Mesendoderm (in vitro differentiated cells): ENCODE data around the gene FAM117A.

Experiments used
- DNase-seq: peaks from one replicate; pipeline ENCODE4 v3.0.0; 2013
- H2AK5ac ChIP-seq: 2 replicates; pipeline ENCODE4 v1.6.1; 2013; ENCODE audit warnings: low read length, inconsistent platforms
- H2BK120ac ChIP-seq: 2 replicates; pipeline ENCODE4 v1.6.1; 2013; ENCODE audit warnings: low read depth, mild to moderate bottlenecking, low read length, moderate library complexity, mixed read lengths
- H2BK15ac ChIP-seq: replicated peaks from 2 replicates; pipeline ENCODE4 v1.6.1; 2013; ENCODE audit warnings: low read depth, mild to moderate bottlenecking, moderate library complexity
- H2BK5ac ChIP-seq: 2 replicates; pipeline ENCODE4 v1.6.1; 2013; ENCODE audit warnings: low read length, inconsistent platforms
- H3K18ac ChIP-seq: 2 replicates; pipeline ENCODE4 v1.6.1; 2013; ENCODE audit warnings: mild to moderate bottlenecking, low read length, mixed read lengths
- H3K23ac ChIP-seq: one replicate; pipeline ENCODE4 v1.6.1; 2013; ENCODE audit warnings: low read length
- H3K27ac ChIP-seq: 2 replicates; pipeline ENCODE4 v1.5.1; 2013; ENCODE audit warnings: low read depth, mild to moderate bottlenecking, inconsistent platforms, low read length, moderate library complexity
- H3K27me3 ChIP-seq: 2 replicates; pipeline ENCODE4 v1.6.1; 2013; ENCODE audit warnings: low read length, control low read depth, mild to moderate bottlenecking, inconsistent platforms; ENCODE audit not compliant: insufficient read depth, poor library complexity
- H3K36me3 ChIP-seq: 2 replicates; pipeline ENCODE4 v1.6.1; 2013; ENCODE audit warnings: low read length, inconsistent platforms; ENCODE audit not compliant: control insufficient read depth, insufficient read depth
- H3K4ac ChIP-seq: one replicate; pipeline ENCODE4 v1.6.1; 2013; ENCODE audit warnings: low read depth, mild to moderate bottlenecking, low read length, moderate library complexity
- H3K4me1 ChIP-seq: 2 replicates; pipeline ENCODE4 v1.6.1; 2013; ENCODE audit warnings: low read depth, low read length, inconsistent platforms; ENCODE audit not compliant: control insufficient read depth
- H3K4me2 ChIP-seq: 2 replicates; pipeline ENCODE4 v1.6.1; 2013; ENCODE audit warnings: low read length
- H3K4me3 ChIP-seq: 2 replicates; pipeline ENCODE4 v1.5.1; 2013; ENCODE audit warnings: mild to moderate bottlenecking, low read length
- H3K56ac ChIP-seq: one replicate; pipeline ENCODE4 v1.6.1; 2013; ENCODE audit warnings: low read length
- H3K79me1 ChIP-seq: 2 replicates; pipeline ENCODE4 v1.6.1; 2013; ENCODE audit warnings: low read length, inconsistent platforms
- H3K79me2 ChIP-seq: 2 replicates; pipeline ENCODE4 v1.6.1; 2013; ENCODE audit warnings: mild to moderate bottlenecking, low read length; ENCODE audit not compliant: control insufficient read depth, insufficient read depth
- H3K9ac ChIP-seq: 2 replicates; pipeline ENCODE4 v1.6.1; 2013; ENCODE audit warnings: low read length, inconsistent platforms
- H4K5ac ChIP-seq: one replicate; pipeline ENCODE4 v1.6.1; 2013; ENCODE audit warnings: low read length
- H4K8ac ChIP-seq: one replicate; pipeline ENCODE4 v1.6.1; 2013; ENCODE audit warnings: low read depth, mild to moderate bottlenecking, control low read depth, low read length, moderate library complexity
- WGBS: extraction: QIAGEN DNeasy Blood & Tissue Kit; methylation state at CpG from one replicate; pipeline ENCODE4 v1.1.7; 2013; ENCODE audit warnings: low lambda C conversion rate, missing lambda C conversion rate; ENCODE audit not compliant: insufficient coverage; ENCODE audit errors: extremely low coverage; 5-methylcytosine and 5-hydroxymethylcytosine counted together

The FAM117A gene

GRCh38 chr17:49717371-49717861 lies 46.5 kb downstream of the FAM117A start:
- WGBS, result no CpG with 5 or more reads among the region's 10 CpGs
- no peaks in the 10 kb centered on the region for H3K79me2 ChIP-seq
- H4K5ac ChIP-seq, result no peak overlapping the region
- no peaks in the 10 kb centered on the region for H3K4me1 ChIP-seq
- H3K27ac ChIP-seq, result no peak overlapping the region
- H2AK5ac ChIP-seq, result no peak overlapping the region
- H3K9ac ChIP-seq, result no peak overlapping the region
- H2BK5ac ChIP-seq, result no peak overlapping the region
- no peaks in the 10 kb centered on the region for H3K79me1 ChIP-seq
- H3K18ac ChIP-seq, result no peak overlapping the region
- no peaks in the 10 kb centered on the region for H3K27me3 ChIP-seq
- H3K4me2 ChIP-seq, result no peak overlapping the region
- no peak for DNase-seq
- no peak overlapping the region for H3K23ac ChIP-seq
- H4K8ac ChIP-seq, result no peak overlapping the region
- H3K4me3 ChIP-seq, result no peak overlapping the region
- H3K36me3 ChIP-seq, result no peaks in the 10 kb centered on the region
- H3K4ac ChIP-seq, result no peak overlapping the region
- H2BK15ac ChIP-seq, result no peak overlapping the region
- no peak overlapping the region for H3K56ac ChIP-seq
- H2BK120ac ChIP-seq, result no peak overlapping the region

GRCh38 chr17:49716668-49717364 lies 47.1 kb downstream of the FAM117A start:
- Histone ChIP-seq H3K23ac (no peak overlapping the region), H3K56ac (no peak overlapping the region), H3K4ac (no peak overlapping the region), H3K36me3 (no peaks in the 10 kb centered on the region), H3K79me2 (no peaks in the 10 kb centered on the region), H3K4me2 (no peak overlapping the region), H3K4me1 (no peaks in the 10 kb centered on the region), H3K4me3 (no peak overlapping the region), H4K8ac (no peak overlapping the region), H3K27ac (no peak overlapping the region), H2AK5ac (no peak overlapping the region), H2BK15ac (no peak overlapping the region), H3K79me1 (no peaks in the 10 kb centered on the region), H2BK5ac (no peak overlapping the region), H2BK120ac (no peak overlapping the region), H3K9ac (no peak overlapping the region), H3K18ac (no peak overlapping the region), H4K5ac (no peak overlapping the region), H3K27me3 (no peaks in the 10 kb centered on the region)
- no peak for DNase-seq
- no CpG with 5 or more reads among the region's 1 CpG for WGBS

- no peak overlapping the region for H3K9ac ChIP-seq
- H3K27ac ChIP-seq, result no peak overlapping the region
- H3K36me3 ChIP-seq, result no peaks in the 10 kb centered on the region
- H3K79me1 ChIP-seq, result no peaks in the 10 kb centered on the region
- H3K18ac ChIP-seq, result no peak overlapping the region
- no peak overlapping the region for H4K5ac ChIP-seq
- H2AK5ac ChIP-seq, result no peak overlapping the region
- no peaks in the 10 kb centered on the region for H3K79me2 ChIP-seq
- no peak overlapping the region for H2BK120ac ChIP-seq
- no peak overlapping the region for H3K4ac ChIP-seq
- H3K23ac ChIP-seq, result no peak overlapping the region
- H2BK5ac ChIP-seq, result no peak overlapping the region
- no peak for DNase-seq
- H3K4me1 ChIP-seq, result no peaks in the 10 kb centered on the region
- H3K4me3 ChIP-seq, result no peak overlapping the region
- H3K27me3 ChIP-seq, result no peaks in the 10 kb centered on the region
- no peak overlapping the region for H3K4me2 ChIP-seq
- WGBS, result no CpG with 5 or more reads among the region's 9 CpGs
- H3K56ac ChIP-seq, result no peak overlapping the region
- no peak overlapping the region for H4K8ac ChIP-seq
- no peak overlapping the region for H2BK15ac ChIP-seq
These were observed 48.1 kb downstream of the FAM117A start for GRCh38 chr17:49715717-49716279.

GRCh38 chr17:49715216-49715615 lies 48.7 kb downstream of the FAM117A start:
- no peak overlapping the region for H2BK15ac ChIP-seq
- H3K23ac ChIP-seq, result no peak overlapping the region
- DNase-seq, result no peak
- WGBS, result no CpG with 5 or more reads among the region's 4 CpGs
- no peak overlapping the region for H3K27ac ChIP-seq
- no peaks in the 10 kb centered on the region for H3K4me1 ChIP-seq
- no peak overlapping the region for H4K8ac ChIP-seq
- no peak overlapping the region for H3K56ac ChIP-seq
- H3K27me3 ChIP-seq, result no peaks in the 10 kb centered on the region
- H3K9ac ChIP-seq, result no peak overlapping the region
- H3K79me2 ChIP-seq, result no peaks in the 10 kb centered on the region
- no peaks in the 10 kb centered on the region for H3K79me1 ChIP-seq
- no peak overlapping the region for H2BK120ac ChIP-seq
- no peak overlapping the region for H2BK5ac ChIP-seq
- H3K4me2 ChIP-seq, result no peak overlapping the region
- no peak overlapping the region for H2AK5ac ChIP-seq
- no peak overlapping the region for H3K4ac ChIP-seq
- no peak overlapping the region for H3K4me3 ChIP-seq
- H4K5ac ChIP-seq, result no peak overlapping the region
- H3K18ac ChIP-seq, result no peak overlapping the region
- H3K36me3 ChIP-seq, result no peaks in the 10 kb centered on the region

GRCh38 chr17:49708515-49709183 lies 55.3 kb downstream of the FAM117A start:
- Histone ChIP-seq H3K4ac (no peak overlapping the region), H4K8ac (no peak overlapping the region), H2BK15ac (no peak overlapping the region), H3K4me3 (no peak overlapping the region), H3K4me2 (no peak overlapping the region), H3K4me1 (peaks cover 2% of the 10 kb centered on the region), H2AK5ac (no peak overlapping the region), H3K36me3 (peaks cover 7% of the 10 kb centered on the region), H3K9ac (no peak overlapping the region), H3K56ac (no peak overlapping the region), H3K27me3 (no peaks in the 10 kb centered on the region), H3K18ac (no peak overlapping the region), H4K5ac (no peak overlapping the region), H2BK5ac (no peak overlapping the region), H2BK120ac (no peak overlapping the region), H3K23ac (no peak overlapping the region), H3K27ac (no peak overlapping the region), H3K79me2 (peaks cover 9% of the 10 kb centered on the region), H3K79me1 (peaks cover 12% of the 10 kb centered on the region)
- DNase-seq, result peak; percentile 32
- WGBS, result no CpG with 5 or more reads among the region's 15 CpGs
